Esophagus squamous epithelium (tissue), 5 donors: ENCODE results near the gene MICU2. TPM values are rescaled to one million over a fixed set of nuclear protein-coding genes. Genes with fewer than 3 reads are reported as not detected.

Source experiments
- DNase-seq: peaks from one replicate; lab custom pipeline; 2025; lab: John Stamatoyannopoulos, UW
- H3K27ac ChIP-seq, 4 donors: fragments of 200-600 bp; sonication (generic); one replicate each; pipeline ENCODE4 v1.5.1; 2016 to 2019; ENCODE audit warnings: mild to moderate bottlenecking in 1 of 4
- H3K27me3 ChIP-seq, 4 donors: fragments of 200-600 bp; sonication (generic); 1 replicate in 3 of 4; 2 replicates in 1 of 4; pipeline versions ENCODE4 v1.5.1 to v1.6.0; 2017 to 2021; ENCODE audit warnings: antibody characterized with exemption in 1 of 4
- H3K36me3 ChIP-seq, 3 donors: fragments of 200-600 bp; sonication (generic); one replicate each; pipeline ENCODE4 v1.5.1; 2016 to 2019
- H3K4me1 ChIP-seq, 3 donors: fragments of 200-600 bp; sonication (generic); one replicate each; pipeline ENCODE4 v1.5.1; 2017 to 2019
- H3K4me3 ChIP-seq, 4 donors: fragments of 200-600 bp; sonication (generic); 1 replicate in 3 of 4; 2 replicates in 1 of 4; pipeline ENCODE4 v1.5.1; 2016 to 2019; ENCODE audit warnings: mild to moderate bottlenecking in 2 of 4, moderate library complexity in 1 of 4
- H3K9me3 ChIP-seq, 3 donors: fragments of 200-600 bp; sonication (generic); one replicate each; pipeline ENCODE4 v1.5.1; 2016 to 2019
- POLR2A ChIP-seq, 4 donors: fragments of 450-650 bp; IDR thresholded peaks; one replicate each; pipeline ENCODE4 v1.6.1; 2017; ENCODE audit warnings: antibody characterized with exemption in 4 of 4, mild to moderate bottlenecking in 4 of 4, moderate library complexity in 3 of 4
- WGBS, 2 donors: methylation state at CpG; one replicate each; pipeline ENCODE4 v1.1.5; 2018; 5-methylcytosine and 5-hydroxymethylcytosine counted together
- intact Hi-C: fragments of 100-400 bp; cut with DNase I; formaldehyde crosslinking; loops from one replicate; pipeline ENCODE4 v1.15.0; 2022
- total RNA-seq, 4 donors: library from RNA; depleted of rRNA; stranded (reverse); fragments of >200 nt; gene quantifications; one replicate each; pipeline ENCODE4 v1.1.0, GENCODE V29; 2016
- TF ChIP-seq, protein P1 (sequence below), 6 experiments: fragments of 450-650 bp in 4 of 6; fragments of 200-600 bp in 2 of 6; sonication (generic) in 2 of 6; IDR thresholded peaks; one replicate each; pipeline ENCODE4 v1.5.1; 2016 to 2019; ENCODE audit warnings: antibody characterized with exemption in 6 of 6, mild to moderate bottlenecking in 4 of 6, moderate library complexity in 4 of 6
- donor health status: DM: yes; HTN: yes; CAD: no.

Gene MICU2
- total RNA-seq, 4 donors from 2014 or later, result 48.4 to 61.6 (median 51.9) TPM

DNA sequence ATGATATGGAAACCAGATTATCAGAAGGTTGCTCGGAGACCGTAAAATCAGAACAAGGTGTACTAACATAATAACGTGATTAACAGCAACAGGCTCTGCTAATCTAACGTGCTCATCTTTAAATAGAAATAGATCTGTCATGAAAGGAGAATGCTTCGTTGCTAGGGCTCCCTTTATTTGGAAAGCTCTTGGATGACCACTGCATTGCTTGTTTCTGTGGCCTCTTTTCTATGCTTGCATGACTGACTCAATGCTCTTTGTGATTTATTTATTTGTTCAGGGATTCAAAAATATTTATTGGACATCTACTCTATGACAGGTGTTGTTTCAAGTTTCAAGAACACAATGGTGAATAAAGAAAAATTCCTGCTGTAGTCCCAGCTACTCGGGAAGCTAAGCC lies 122.6 kb downstream of the MICU2 start:
- TF ChIP-seq, protein P1, sequence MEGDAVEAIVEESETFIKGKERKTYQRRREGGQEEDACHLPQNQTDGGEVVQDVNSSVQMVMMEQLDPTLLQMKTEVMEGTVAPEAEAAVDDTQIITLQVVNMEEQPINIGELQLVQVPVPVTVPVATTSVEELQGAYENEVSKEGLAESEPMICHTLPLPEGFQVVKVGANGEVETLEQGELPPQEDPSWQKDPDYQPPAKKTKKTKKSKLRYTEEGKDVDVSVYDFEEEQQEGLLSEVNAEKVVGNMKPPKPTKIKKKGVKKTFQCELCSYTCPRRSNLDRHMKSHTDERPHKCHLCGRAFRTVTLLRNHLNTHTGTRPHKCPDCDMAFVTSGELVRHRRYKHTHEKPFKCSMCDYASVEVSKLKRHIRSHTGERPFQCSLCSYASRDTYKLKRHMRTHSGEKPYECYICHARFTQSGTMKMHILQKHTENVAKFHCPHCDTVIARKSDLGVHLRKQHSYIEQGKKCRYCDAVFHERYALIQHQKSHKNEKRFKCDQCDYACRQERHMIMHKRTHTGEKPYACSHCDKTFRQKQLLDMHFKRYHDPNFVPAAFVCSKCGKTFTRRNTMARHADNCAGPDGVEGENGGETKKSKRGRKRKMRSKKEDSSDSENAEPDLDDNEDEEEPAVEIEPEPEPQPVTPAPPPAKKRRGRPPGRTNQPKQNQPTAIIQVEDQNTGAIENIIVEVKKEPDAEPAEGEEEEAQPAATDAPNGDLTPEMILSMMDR (IDR thresholded peaks at IDR 0.05), result no peak
- TF ChIP-seq POLR2A (IDR thresholded peaks at IDR 0.05), result no peak
- DNase-seq, result no peak
- Histone ChIP-seq H3K9me3 (peaks cover 0 to 2% (median 0%) of the 10 kb centered on the region in 3 donors), H3K4me3 (no peak overlapping the region), H3K27me3 (no peaks in the 10 kb centered on the region), H3K36me3 (no peaks in the 10 kb centered on the region), H3K4me1 (peaks cover 5 to 21% (median 8%) of the 10 kb centered on the region in 3 donors), H3K27ac (no peak overlapping the region)
- intact Hi-C loops, result loop anchor here (10.0 kb wide), 1 partner anchor 367 kb away; no protein-coding TSS in a partner anchor
- WGBS, 2 donors, result 33 to 46% methylated on average over 4 to 6 of the region's 6 CpGs

DNA sequence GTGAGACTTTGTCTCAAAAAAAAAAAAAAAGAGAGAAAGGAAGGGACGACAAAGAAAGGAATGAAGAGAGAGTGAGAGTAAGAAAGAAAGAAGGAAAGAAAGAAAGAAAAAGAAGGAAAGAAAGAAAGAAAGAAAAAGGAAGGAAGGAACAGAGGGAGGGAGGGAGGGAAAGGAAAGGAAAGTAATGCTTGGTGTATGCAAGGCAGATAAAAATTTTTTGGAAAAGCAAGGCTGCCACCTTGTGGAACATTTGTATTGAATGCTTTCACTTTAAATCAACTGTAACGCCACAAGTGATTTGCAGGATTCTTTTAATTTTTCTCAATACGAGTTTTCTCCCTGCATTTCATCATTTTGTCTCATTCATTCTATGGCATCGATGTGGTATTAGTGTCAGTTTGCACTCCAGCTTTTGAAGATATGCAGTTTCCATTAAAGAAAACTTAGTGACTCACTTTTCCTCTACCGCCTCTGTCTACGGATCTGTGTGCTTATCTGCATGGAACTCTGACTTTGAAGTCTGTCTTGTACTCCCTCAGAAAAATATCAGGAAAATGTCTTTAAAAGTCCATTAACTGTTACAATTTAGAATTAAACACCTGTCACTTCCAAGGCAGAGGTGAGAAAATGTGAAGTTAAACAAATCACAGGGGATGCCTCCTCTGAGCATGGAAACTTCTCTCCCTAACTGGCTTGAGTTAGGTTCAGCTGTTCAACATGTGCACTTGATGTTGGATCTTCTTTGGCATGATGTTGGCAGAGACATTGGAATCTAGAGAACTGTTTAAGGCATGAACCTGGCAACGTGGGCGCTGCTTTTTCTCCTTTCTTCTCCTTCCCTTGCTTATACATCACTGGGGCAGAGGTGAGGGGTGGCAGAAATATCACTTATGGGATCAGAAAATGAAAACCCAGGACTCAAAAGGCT lies 124.8 kb downstream of the MICU2 start:
- DNase-seq, result no peak
- H3K27ac ChIP-seq, result no peak overlapping the region
- peak overlapping the region in 1 of 4 donors; percentile 45 for H3K4me3 ChIP-seq
- no peaks in the 10 kb centered on the region for H3K9me3 ChIP-seq
- TF ChIP-seq POLR2A (IDR thresholded peaks at IDR 0.05), result no peak
- TF ChIP-seq, protein P1 (IDR thresholded peaks at IDR 0.05), result peak; percentile 49 to 74 (median 54)
- H3K4me1 ChIP-seq, result peaks cover 5 to 27% (median 8%) of the 10 kb centered on the region in 3 donors
- WGBS, 2 donors, result 19 to 22% methylated on average over 8 of the region's 8 CpGs
- H3K36me3 ChIP-seq, result no peaks in the 10 kb centered on the region
- intact Hi-C loops, result loop anchor here (5.0 to 10.0 kb wide), 2 partner anchors 182 to 534 kb away; no protein-coding TSS in a partner anchor
- H3K27me3 ChIP-seq, result no peaks in the 10 kb centered on the region

DNA sequence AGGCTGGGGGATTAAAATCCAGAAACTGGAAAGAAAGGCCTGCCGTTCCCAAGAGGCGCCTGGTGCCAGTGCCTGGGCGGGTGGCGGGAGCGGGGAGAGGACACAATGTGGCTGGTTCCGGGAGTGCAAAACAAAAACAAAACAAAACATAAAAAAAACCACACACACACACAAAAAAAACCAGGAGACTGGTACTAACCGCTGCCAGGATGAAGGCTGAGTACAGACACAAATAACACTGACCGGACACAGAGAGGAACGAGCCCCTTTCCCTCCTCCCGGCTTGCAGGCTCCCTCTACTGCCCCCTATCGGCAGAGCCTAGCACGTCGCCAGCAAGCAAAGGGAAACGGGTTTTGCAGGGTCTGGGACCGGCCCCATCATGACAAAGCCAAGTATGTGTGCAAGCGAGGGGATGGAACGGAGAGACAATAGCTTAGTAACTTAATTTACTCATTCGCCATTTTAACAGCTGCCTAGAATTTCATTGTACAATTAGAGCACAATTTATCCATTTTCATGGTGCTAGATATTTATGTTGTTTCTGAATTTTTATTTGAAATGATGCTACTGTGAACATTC lies 127.0 kb downstream of the MICU2 start:
- H3K27ac ChIP-seq, result peak overlapping the region in 3 of 4 donors; percentile 38 to 68 (median 63)
- no peaks in the 10 kb centered on the region for H3K36me3 ChIP-seq
- no peaks in the 10 kb centered on the region for H3K9me3 ChIP-seq
- 3 to 5% methylated on average over 14 to 16 of the region's 18 CpGs for WGBS, 2 donors
- intact Hi-C loops, result loop anchor here (5.0 to 10.0 kb wide), 2 partner anchors 180 to 532 kb away; no protein-coding TSS in a partner anchor
- peaks cover 5 to 27% (median 8%) of the 10 kb centered on the region in 3 donors for H3K4me1 ChIP-seq
- H3K4me3 ChIP-seq, result peak overlapping the region; percentile 16 to 49 (median 45)
- H3K27me3 ChIP-seq, result no peaks in the 10 kb centered on the region
- no peak for DNase-seq
- no peak for TF ChIP-seq POLR2A (IDR thresholded peaks at IDR 0.05)
- TF ChIP-seq, protein P1 (IDR thresholded peaks at IDR 0.05), result peak; percentile 84 to 97 (median 95)

DNA sequence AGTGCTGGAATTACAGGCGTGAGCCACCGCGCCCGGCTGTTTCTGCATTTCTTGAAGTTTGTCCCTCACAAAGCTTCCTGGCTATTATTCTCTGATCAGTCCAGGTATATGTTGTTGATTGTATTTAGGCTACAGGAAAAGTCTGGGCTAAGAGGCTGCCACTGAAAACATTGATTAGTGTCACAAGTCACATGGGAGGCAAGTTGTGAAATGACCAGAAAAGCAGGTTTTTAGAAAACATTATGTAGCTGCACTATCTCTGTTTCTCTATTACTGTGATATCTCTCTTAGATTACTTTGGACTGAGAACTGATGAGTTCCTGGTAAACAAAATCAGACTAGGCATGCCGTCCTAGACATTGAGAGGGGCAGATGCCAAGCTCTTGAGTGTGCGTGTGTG lies 128.9 kb downstream of the MICU2 start:
- 23 to 57% methylated on average over 2 to 6 of the region's 6 CpGs for WGBS, 2 donors
- peaks cover 5 to 27% (median 8%) of the 10 kb centered on the region in 3 donors for H3K4me1 ChIP-seq
- peaks cover 0 to 9% (median 0%) of the 10 kb centered on the region in 3 donors for H3K9me3 ChIP-seq
- TF ChIP-seq, protein P1 (IDR thresholded peaks at IDR 0.05), result no peak
- TF ChIP-seq POLR2A (IDR thresholded peaks at IDR 0.05), result no peak
- DNase-seq, result no peak
- no peaks in the 10 kb centered on the region for H3K27me3 ChIP-seq
- intact Hi-C loops, result loop anchor here (5.0 to 10.0 kb wide), 2 partner anchors 178 to 530 kb away; no protein-coding TSS in a partner anchor
- no peaks in the 10 kb centered on the region for H3K36me3 ChIP-seq
- no peak overlapping the region for H3K27ac ChIP-seq
- H3K4me3 ChIP-seq, result no peak overlapping the region
